ENCODE data around the gene ASXL3.

DNA sequence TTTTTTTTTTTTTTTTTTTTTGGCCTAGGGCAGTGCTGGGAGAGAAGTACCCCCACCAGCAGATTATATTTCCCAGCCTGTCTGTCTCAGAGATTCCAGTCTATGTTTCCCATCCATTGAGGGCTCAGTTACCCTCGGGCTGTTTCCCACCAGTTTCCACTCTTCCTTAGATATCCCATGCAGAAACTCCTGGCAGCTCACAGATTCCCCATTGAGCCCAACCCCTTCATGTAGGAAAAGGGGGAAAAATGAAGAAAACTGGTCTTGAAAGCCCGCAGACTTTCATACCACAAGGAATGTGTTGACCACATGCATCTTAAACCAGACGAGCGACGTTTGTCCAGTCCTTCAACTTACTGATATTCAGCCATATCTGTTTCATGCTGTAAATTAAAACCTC, 15.2 kb downstream of the ASXL3 start:
- TF ChIP-seq, protein P1, sequence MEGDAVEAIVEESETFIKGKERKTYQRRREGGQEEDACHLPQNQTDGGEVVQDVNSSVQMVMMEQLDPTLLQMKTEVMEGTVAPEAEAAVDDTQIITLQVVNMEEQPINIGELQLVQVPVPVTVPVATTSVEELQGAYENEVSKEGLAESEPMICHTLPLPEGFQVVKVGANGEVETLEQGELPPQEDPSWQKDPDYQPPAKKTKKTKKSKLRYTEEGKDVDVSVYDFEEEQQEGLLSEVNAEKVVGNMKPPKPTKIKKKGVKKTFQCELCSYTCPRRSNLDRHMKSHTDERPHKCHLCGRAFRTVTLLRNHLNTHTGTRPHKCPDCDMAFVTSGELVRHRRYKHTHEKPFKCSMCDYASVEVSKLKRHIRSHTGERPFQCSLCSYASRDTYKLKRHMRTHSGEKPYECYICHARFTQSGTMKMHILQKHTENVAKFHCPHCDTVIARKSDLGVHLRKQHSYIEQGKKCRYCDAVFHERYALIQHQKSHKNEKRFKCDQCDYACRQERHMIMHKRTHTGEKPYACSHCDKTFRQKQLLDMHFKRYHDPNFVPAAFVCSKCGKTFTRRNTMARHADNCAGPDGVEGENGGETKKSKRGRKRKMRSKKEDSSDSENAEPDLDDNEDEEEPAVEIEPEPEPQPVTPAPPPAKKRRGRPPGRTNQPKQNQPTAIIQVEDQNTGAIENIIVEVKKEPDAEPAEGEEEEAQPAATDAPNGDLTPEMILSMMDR (IDR thresholded peaks at IDR 0.05), result no peak
- no peak for TF ChIP-seq POLR2A (IDR thresholded peaks at IDR 0.05)

Measured in adrenal gland (tissue), 5 donors.